Suprapubic skin (tissue), 4 donors: ENCODE measurements around the gene DNAJC22.

Experiments used
- CTCF ChIP-seq, 2 donors: fragments of 200-600 bp in 1 of 2; fragments of 450-650 bp in 1 of 2; sonication (generic) in 1 of 2; IDR thresholded peaks; one replicate each; pipeline ENCODE4 v1.5.1; 2016 to 2019; ENCODE audit warnings: antibody characterized with exemption in 2 of 2, mild to moderate bottlenecking in 1 of 2, moderate library complexity in 1 of 2
- POLR2A ChIP-seq, 2 donors: fragments of 450-650 bp; IDR thresholded peaks; one replicate each; pipeline ENCODE4 v1.6.1; 2017; ENCODE audit warnings: antibody characterized with exemption in 2 of 2, mild to moderate bottlenecking in 2 of 2, moderate library complexity in 2 of 2
- POLR2AphosphoS5 ChIP-seq, 3 donors: sonication (generic); formaldehyde crosslinking; IDR thresholded peaks; one replicate each; pipeline ENCODE4 v1.6.1; 2017; ENCODE audit warnings: antibody characterized with exemption in 3 of 3

- TF ChIP-seq CTCF (IDR thresholded peaks at IDR 0.05) (no peak), POLR2AphosphoS5 (IDR thresholded peaks at IDR 0.05) (no peak), POLR2A (IDR thresholded peaks at IDR 0.05) (no peak)
These were observed 19.5 kb downstream of the DNAJC22 start for GRCh38 chr12:49366096-49366651.
